ENCODE results near the gene ALDH1A2.

DNA sequence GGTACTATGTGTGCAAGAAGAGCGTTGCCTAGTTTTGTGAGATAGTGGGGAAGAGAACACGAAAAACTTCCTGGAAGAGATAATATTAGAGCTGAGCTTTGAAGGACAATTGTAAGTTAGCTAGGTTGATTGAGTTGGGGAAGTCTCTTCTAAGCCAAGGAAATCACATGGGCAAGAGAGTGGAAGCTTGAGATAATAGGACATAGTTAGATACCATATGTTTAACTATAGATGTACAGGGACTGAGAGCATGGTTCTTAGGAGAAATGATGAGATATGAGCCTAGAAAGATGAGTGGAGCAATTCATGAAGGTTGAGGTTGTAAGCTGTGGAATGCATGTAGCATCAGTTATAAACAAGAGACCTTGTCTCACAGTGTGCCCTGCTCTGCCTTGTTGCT lies 42.6 kb upstream of the ALDH1A2 start:
- TF ChIP-seq, protein P1, sequence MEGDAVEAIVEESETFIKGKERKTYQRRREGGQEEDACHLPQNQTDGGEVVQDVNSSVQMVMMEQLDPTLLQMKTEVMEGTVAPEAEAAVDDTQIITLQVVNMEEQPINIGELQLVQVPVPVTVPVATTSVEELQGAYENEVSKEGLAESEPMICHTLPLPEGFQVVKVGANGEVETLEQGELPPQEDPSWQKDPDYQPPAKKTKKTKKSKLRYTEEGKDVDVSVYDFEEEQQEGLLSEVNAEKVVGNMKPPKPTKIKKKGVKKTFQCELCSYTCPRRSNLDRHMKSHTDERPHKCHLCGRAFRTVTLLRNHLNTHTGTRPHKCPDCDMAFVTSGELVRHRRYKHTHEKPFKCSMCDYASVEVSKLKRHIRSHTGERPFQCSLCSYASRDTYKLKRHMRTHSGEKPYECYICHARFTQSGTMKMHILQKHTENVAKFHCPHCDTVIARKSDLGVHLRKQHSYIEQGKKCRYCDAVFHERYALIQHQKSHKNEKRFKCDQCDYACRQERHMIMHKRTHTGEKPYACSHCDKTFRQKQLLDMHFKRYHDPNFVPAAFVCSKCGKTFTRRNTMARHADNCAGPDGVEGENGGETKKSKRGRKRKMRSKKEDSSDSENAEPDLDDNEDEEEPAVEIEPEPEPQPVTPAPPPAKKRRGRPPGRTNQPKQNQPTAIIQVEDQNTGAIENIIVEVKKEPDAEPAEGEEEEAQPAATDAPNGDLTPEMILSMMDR (IDR thresholded peaks at IDR 0.05; ENCODE audit: low read depth, low read length, poor library complexity, severe bottlenecking): no peak
- no peak for TF ChIP-seq EZH2phosphoT487 (IDR thresholded peaks at IDR 0.05; ENCODE audit: borderline replicate concordance, low read length)
